Astrocyte of the spinal cord (primary cell): Measurements from ENCODE around the gene KLHL10.

ENCODE experiments used
- DNase-seq: peaks from one replicate; pipeline ENCODE4 v3.0.0; 2011; ENCODE audit warnings: low read depth, low spot score
- H3K4me3 ChIP-seq: 2 replicates; pipeline ENCODE4 v1.5.1; 2011; ENCODE audit warnings: low read depth, mild to moderate bottlenecking, low read length, moderate library complexity
- in situ Hi-C: cut with HindIII; loops from 2 replicates; pipeline ENCODE4 v1.10.0; 2017; ENCODE audit warnings: low sequenced_read_pairs
- TF ChIP-seq, protein P1 (sequence below): IDR thresholded peaks from 2 replicates; pipeline ENCODE4 v1.5.1; 2012; ENCODE audit warnings: low read depth, mild to moderate bottlenecking, low read length, inconsistent platforms

Gene KLHL10

GRCh38 chr17:41837761-41838538, at the start of gene KLHL10:
TSS of gene KLHL10 (plus strand) at chr17:41837825. CDS start at chr17:41837933, 108 bp downstream.
- TF ChIP-seq, protein P1, sequence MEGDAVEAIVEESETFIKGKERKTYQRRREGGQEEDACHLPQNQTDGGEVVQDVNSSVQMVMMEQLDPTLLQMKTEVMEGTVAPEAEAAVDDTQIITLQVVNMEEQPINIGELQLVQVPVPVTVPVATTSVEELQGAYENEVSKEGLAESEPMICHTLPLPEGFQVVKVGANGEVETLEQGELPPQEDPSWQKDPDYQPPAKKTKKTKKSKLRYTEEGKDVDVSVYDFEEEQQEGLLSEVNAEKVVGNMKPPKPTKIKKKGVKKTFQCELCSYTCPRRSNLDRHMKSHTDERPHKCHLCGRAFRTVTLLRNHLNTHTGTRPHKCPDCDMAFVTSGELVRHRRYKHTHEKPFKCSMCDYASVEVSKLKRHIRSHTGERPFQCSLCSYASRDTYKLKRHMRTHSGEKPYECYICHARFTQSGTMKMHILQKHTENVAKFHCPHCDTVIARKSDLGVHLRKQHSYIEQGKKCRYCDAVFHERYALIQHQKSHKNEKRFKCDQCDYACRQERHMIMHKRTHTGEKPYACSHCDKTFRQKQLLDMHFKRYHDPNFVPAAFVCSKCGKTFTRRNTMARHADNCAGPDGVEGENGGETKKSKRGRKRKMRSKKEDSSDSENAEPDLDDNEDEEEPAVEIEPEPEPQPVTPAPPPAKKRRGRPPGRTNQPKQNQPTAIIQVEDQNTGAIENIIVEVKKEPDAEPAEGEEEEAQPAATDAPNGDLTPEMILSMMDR: no peak
- DNase-seq: no peak
- in situ Hi-C loops: no loop called here
- H3K4me3 ChIP-seq: no peak within 1 kb of the TSS

- in situ Hi-C loops: no loop called here
- no peak for DNase-seq
- H3K4me3 ChIP-seq: no peak overlapping the region
- TF ChIP-seq, protein P1: no peak
These were observed 44.5 kb upstream of the KLHL10 start for GRCh38 chr17:41792845-41793783.

GRCh38 chr17:41793784-41794539, 43.7 kb upstream of the KLHL10 start:
- TF ChIP-seq, protein P1: no peak
- in situ Hi-C loops: no loop called here
- H3K4me3 ChIP-seq: no peak overlapping the region
- DNase-seq: no peak

GRCh38 chr17:41794540-41794975, 43.1 kb upstream of the KLHL10 start:
- TF ChIP-seq, protein P1: no peak
- no peak overlapping the region for H3K4me3 ChIP-seq
- DNase-seq: no peak
- in situ Hi-C loops: no loop called here

DNA sequence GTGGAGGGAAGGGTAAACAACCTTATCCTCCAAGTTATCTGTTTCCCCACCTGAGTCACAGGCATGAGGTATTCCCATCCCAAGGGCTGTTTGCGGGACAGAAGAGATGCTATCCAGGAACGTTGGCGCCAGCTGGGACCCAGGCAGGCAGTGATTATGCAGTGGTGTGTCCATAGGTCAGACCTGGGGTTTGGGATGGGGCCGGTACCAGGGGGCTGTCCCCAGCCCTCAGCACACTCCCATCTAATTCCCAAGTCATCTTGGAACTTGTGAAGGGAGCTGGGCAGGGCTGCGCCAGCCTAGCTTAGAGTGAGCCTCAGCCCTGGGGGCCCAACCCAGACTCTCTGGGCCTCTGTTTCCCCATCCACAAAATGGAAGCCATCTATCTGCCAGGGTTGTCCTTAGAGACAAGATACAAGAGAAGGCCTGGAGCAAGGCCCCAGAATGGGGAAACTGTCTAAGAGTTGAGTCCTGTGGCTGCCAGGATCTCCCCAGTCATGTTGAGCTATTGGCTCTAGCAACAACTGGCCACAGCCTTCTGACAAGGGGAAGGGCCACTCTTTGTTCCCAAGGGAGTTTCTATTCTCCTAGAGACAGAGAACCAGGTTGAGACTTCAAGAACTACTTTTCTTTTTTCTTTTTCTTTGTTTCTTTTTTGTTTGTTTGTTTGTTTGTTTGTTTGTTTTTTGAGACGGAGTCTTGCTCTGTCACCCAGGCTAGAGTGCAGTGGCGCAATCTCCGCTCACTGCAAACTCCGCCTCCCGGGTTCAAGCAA, 41.3 kb upstream of the KLHL10 start:
- TF ChIP-seq, protein P1: no peak
- in situ Hi-C loops: no loop called here
- no peak for DNase-seq

More for the DNA sequence above, 41.3 kb upstream of the KLHL10 start:
- no peak overlapping the region for H3K4me3 ChIP-seq
